ENCODE data around the gene GPBP1L1. TPM values are rescaled to one million over a fixed set of nuclear protein-coding genes. Genes with fewer than 3 reads are reported as not detected.

Gene GPBP1L1
- total and polyA plus RNA-seq, 2 donors (not counting 1 experiment from before 2014, with no cell fraction given): 77.2 to 104 TPM

- TF ChIP-seq CTCF (conservative IDR thresholded peaks at IDR 0.05 in 1 of 2, IDR thresholded peaks at IDR 0.05 in 1 of 2; ENCODE audit: low read depth in 1 of 2, low read length in 2 of 2) (no peak), EZH2 (IDR thresholded peaks at IDR 0.05; ENCODE audit: low read length, missing control alignments) (no peak)
- Histone ChIP-seq H3K27me3 (ENCODE audit: control insufficient read depth, insufficient read depth, low read length) (no peaks in the 10 kb centered on the region), H3K4me1 (ENCODE audit: control insufficient read depth, extremely low read depth, insufficient read depth, low read length) (peaks cover 7% of the 10 kb centered on the region), H3K4me3 (replicated peaks in 1 of 4; ENCODE audit: control extremely low read depth in 1 of 4, insufficient read depth in 1 of 4, low read depth in 3 of 4, low read length in 4 of 4) (peak overlapping the region; percentile 73 to 97 (median 88)), H3K79me2 (ENCODE audit: control insufficient read depth, insufficient read depth, low read length) (peaks cover 82% of the 10 kb centered on the region), H3K27ac (ENCODE audit: insufficient read depth, low read length) (no peak overlapping the region), H2AFZ (ENCODE audit: low read length) (no peak overlapping the region), H3K4me2 (ENCODE audit: extremely low read depth, insufficient read depth, low read length) (peak overlapping the region; percentile 76), H3K9me3 (ENCODE audit: control insufficient read depth, insufficient read depth, low read depth, low read length) (no peaks in the 10 kb centered on the region), H3K36me3 (ENCODE audit: control insufficient read depth, insufficient read depth, low read length) (no peaks in the 10 kb centered on the region), H4K20me1 (ENCODE audit: control insufficient read depth, extremely low read depth, insufficient read depth, low read length) (no peaks in the 10 kb centered on the region), H3K9ac (ENCODE audit: insufficient read depth, low read length) (no peak overlapping the region)
- DNase-seq (ENCODE audit: low read depth in 2 of 2): no peak
These were observed 1.9 kb downstream of the GPBP1L1 start for GRCh38 chr1:45684402-45684801.

- Histone ChIP-seq H3K9ac (ENCODE audit: insufficient read depth, low read length) (no peak overlapping the region), H3K4me3 (replicated peaks in 1 of 4; ENCODE audit: control extremely low read depth in 1 of 4, insufficient read depth in 1 of 4, low read depth in 3 of 4, low read length in 4 of 4) (no peak overlapping the region), H2AFZ (ENCODE audit: low read length) (no peak overlapping the region), H3K4me1 (ENCODE audit: control insufficient read depth, extremely low read depth, insufficient read depth, low read length) (peaks cover 9% of the 10 kb centered on the region), H3K9me3 (ENCODE audit: control insufficient read depth, insufficient read depth, low read depth, low read length) (no peaks in the 10 kb centered on the region), H3K4me2 (ENCODE audit: extremely low read depth, insufficient read depth, low read length) (peak overlapping the region; percentile 4), H3K36me3 (ENCODE audit: control insufficient read depth, insufficient read depth, low read length) (no peaks in the 10 kb centered on the region), H3K27ac (ENCODE audit: insufficient read depth, low read length) (no peak overlapping the region), H3K79me2 (ENCODE audit: control insufficient read depth, insufficient read depth, low read length) (peaks cover 84% of the 10 kb centered on the region), H4K20me1 (ENCODE audit: control insufficient read depth, extremely low read depth, insufficient read depth, low read length) (peaks cover 6% of the 10 kb centered on the region), H3K27me3 (ENCODE audit: control insufficient read depth, insufficient read depth, low read length) (no peaks in the 10 kb centered on the region)
- DNase-seq (ENCODE audit: low read depth in 2 of 2): no peak
- TF ChIP-seq CTCF (conservative IDR thresholded peaks at IDR 0.05 in 1 of 2, IDR thresholded peaks at IDR 0.05 in 1 of 2; ENCODE audit: low read depth in 1 of 2, low read length in 2 of 2) (no peak), EZH2 (IDR thresholded peaks at IDR 0.05; ENCODE audit: low read length, missing control alignments) (no peak)
These were observed 3.4 kb downstream of the GPBP1L1 start for GRCh38 chr1:45682942-45683341.

- no peaks in the 10 kb centered on the region for H3K27me3 ChIP-seq (ENCODE audit: control insufficient read depth, insufficient read depth, low read length)
- no peak overlapping the region for H2AFZ ChIP-seq (ENCODE audit: low read length)
- peaks cover 1% of the 10 kb centered on the region for H3K36me3 ChIP-seq (ENCODE audit: control insufficient read depth, insufficient read depth, low read length)
- TF ChIP-seq CTCF (conservative IDR thresholded peaks at IDR 0.05 in 1 of 2, IDR thresholded peaks at IDR 0.05 in 1 of 2; ENCODE audit: low read depth in 1 of 2, low read length in 2 of 2) (no peak), EZH2 (IDR thresholded peaks at IDR 0.05; ENCODE audit: low read length, missing control alignments) (no peak)
- no peak overlapping the region for H3K27ac ChIP-seq (ENCODE audit: insufficient read depth, low read length)
- no peak overlapping the region for H3K4me3 ChIP-seq (replicated peaks in 1 of 4; ENCODE audit: control extremely low read depth in 1 of 4, insufficient read depth in 1 of 4, low read depth in 3 of 4, low read length in 4 of 4)
- H3K9me3 ChIP-seq (ENCODE audit: control insufficient read depth, insufficient read depth, low read depth, low read length): no peaks in the 10 kb centered on the region
- H4K20me1 ChIP-seq (ENCODE audit: control insufficient read depth, extremely low read depth, insufficient read depth, low read length): peaks cover 6% of the 10 kb centered on the region
- H3K4me1 ChIP-seq (ENCODE audit: control insufficient read depth, extremely low read depth, insufficient read depth, low read length): peaks cover 6% of the 10 kb centered on the region
- peaks cover 93% of the 10 kb centered on the region for H3K79me2 ChIP-seq (ENCODE audit: control insufficient read depth, insufficient read depth, low read length)
- no peak overlapping the region for H3K9ac ChIP-seq (ENCODE audit: insufficient read depth, low read length)
- peak overlapping the region; percentile 54 for H3K4me2 ChIP-seq (ENCODE audit: extremely low read depth, insufficient read depth, low read length)
- peak in 1 of 2 donors; percentile 34 for DNase-seq (ENCODE audit: low read depth in 2 of 2)
These were observed 7.2 kb downstream of the GPBP1L1 start for GRCh38 chr1:45679123-45679522.

Data from fibroblast of lung (primary cell).